GM18873 (cell line): ENCODE measurements around the gene RPA1.
"Not testable (repeated sequence)": the region's sequence is repeated elsewhere in the genome, so short reads cannot be mapped to it uniquely, and the experiment has no call there.

Experiments used
- ATAC-seq: cut with Tn5 transposase; IDR thresholded peaks from one replicate; pipeline ENCODE4 v1.9.1; 2021; ENCODE audit warnings: mild to moderate bottlenecking, moderate library complexity, moderate number of reproducible peaks; ENCODE audit not compliant: unreplicated experiment, low FRiP score

RPA1 gene

DNA sequence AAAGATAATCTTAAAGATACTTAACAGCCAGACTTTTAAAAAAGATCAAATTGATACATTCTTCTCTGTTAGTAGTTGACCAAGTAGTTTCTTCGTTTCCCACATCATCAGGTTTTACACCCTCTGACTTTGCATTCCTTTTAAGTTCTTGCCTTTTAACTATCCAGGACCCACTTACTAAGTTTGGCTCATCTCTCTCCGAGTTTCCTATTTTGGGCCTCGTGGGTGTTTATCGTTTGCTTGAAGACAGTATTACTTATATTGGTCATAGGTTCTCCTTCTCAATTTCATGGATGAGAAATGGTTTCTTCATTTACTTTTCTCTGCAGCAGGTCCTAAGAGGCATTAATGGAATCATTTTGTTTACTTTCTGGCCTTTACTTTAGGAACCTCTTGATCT is 43.2 kb downstream of the RPA1 start:
- ATAC-seq, result no peak

DNA sequence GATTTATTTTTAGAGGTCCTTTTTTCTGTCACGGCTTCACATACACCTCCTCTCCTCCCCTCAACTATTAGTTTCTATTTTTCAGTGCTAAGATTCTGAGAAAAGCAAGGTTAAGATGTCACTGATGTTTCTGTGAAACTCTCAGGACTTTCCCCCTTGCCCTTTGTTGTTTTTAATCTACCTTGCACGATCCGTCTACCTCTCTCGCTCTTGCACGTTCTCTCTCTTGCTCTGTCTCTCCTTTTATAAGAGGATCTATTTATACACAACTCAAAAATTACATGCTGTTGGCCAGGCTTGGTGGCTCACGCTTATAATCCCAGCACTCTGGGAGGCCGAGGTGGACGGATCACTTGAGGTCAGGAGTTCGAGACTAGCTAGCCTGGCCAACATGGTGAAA is 43.6 kb downstream of the RPA1 start:
- no peak for ATAC-seq

DNA sequence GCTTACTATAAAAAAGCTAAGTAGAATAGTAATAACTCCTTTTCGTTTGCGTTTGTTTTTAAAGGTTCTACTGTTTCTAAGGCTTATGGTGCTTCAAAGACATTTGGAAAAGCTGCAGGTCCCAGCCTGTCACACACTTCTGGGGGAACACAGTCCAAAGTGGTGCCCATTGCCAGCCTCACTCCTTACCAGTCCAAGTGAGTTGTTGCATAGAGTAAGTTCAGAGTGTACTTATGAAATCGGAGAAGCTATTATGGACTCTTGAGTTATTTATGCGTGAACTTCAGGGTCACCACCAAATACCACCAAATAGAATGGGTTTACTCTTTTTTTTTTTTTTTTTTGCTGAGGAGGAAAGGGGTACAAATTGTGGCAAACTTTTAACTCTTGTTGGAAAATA is 45.8 kb downstream of the RPA1 start:
- ATAC-seq, result no peak

DNA sequence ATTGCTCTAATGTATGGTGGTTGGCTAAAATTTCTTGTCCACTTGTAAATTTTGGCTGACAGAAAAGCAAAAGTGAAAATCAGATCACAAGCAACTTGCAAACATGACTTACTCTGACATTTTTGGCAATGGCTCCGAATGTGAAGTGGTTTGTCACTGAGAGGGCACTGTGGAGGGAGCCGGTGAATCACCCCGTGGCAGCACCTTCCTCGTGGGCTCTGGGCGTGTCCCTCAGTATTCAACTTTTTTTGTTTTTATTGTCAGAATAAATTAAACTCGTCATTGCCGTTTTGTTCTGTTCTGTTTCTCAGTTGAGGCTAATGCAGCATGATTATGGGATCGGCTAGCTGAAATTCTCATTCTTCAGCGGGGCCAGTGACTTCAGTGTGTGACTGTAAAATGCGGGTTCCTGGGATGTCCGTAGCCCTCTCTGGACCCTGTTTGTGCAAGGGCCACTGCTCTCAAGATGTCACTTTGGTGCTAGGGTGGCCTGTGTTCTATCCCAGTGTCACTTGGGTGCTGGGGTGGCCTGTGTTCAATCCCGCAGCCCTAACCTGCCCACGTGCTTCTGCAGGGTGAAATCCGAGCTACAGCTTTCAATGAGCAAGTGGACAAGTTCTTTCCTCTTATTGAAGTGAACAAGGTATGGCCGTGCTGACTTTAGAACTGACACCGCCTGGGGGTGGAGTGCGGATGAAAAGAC is 48.8 kb downstream of the RPA1 start:
- ATAC-seq, result no peak

DNA sequence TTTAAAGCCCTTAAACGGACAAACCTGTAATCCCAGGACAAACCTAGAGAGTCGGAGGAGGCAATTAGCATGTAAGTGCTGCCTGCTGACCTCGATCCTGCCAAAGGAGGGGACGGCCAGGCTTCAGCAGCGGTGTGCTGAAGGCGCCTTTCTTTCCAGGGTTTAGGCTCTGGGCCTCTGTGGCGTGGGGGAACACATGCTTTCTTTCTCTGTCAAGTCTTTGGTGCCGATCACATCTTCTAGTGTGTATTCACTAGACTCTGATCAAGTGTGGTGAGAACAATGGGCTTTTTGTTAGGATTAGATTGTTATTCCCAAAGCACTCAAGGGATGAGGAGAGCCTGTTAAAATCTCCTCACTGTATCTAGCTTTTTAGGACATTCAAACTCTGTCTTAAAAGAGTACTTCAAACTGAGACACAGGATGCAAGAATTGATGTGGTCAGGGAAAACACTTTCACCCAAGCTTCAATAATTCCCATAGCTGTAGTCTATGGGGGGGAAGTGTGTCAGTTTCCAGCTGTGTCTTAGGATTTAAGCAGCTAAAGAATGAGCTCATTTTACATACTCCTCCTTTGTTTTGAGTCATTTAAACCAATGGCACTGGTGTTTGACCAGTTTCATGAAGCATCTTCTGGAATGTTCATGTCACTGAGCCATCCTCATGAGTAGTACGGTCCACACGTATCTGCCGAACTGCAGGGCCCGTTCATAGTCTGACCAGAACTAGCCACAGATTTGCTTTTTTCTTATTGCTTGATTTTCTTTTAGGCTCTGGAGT is 51.2 kb downstream of the RPA1 start:
- ATAC-seq, result no peak

DNA sequence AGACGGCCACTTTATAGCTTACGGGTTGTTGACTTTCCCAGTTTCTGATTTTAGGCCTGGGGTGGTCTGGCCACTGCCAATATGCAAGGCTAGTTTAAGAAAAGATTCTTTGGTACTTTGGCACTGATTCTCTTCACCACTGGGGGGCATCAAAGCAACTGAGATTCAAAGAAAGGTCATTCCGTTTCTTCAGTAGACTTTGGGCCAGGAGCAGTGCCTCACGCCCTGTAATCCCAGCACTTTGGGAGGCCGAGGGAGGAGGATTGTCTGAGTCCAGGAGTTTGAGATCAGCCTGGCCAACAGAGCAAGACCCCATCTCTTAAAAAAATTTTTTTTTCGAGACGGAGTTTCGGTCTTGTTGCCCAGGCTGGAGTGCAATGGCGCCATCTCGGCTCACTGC is 53.0 kb downstream of the RPA1 start:
- ATAC-seq, result no peak

DNA sequence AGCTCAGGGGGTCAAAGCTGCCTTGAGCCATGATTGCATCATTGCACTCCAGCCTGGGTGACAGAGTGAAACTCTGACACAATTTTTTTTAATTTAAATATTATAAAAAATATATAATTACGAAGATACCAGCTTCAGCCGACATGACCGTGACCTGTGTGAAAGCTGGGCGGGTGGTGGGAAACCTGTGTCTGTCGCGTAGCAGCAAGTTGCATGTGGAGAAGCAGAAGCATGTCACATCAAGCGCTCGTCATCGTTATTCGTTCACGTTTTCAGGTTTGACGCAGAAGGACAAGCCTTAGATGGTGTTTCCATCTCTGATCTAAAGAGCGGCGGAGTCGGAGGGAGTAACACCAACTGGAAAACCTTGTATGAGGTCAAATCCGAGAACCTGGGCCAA is 53.7 kb downstream of the RPA1 start:
- ATAC-seq, result no peak

DNA sequence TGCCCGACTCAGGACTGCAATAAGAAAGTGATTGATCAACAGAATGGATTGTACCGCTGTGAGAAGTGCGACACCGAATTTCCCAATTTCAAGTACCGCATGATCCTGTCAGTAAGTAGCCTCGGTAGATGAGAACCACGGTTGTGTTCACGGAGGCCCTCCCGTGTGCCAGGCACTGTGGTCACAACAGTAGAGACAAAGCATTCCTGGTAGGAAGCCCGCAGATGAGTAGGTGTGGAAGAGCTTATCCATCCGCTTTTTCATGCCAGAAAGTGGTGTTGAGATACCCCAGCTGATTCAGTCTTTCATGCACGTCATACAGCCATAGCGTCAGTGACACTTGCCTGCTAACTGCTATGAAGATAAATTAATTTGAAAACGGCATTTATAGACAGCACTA is 58.9 kb downstream of the RPA1 start:
- ATAC-seq, result no peak

DNA sequence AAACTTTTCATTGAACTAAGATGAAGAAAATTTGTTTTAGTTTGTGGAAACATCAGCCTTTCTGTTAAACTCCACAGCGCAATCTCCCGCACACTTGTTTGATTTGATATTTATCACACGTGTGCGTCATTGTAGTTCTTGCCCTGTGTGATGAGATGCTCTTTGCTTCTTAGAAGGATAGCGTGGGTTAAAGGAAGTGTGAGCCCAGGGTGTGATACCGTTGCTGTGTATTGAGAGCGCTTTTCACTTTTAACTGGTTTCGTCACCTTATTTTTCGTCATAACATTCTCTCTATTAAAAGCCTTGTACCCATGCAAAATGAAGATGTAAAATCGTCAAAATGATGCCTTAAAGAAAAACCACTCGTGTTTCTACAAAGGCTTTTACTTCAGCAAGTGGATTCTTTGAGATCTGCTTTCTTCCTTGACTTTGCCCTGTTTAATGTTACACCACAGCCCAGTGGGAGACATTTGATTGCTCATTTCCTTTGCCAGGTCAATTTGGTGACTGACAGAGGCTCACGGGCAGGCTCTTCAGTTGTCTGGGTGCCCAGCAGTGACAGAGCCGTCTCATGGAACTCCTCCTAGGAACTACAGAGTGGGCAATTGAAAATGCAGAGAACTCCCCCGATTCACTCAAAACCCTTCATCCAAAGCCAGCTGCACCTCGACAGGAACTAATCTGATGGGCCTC is 61.1 kb downstream of the RPA1 start:
- ATAC-seq, result no peak

DNA sequence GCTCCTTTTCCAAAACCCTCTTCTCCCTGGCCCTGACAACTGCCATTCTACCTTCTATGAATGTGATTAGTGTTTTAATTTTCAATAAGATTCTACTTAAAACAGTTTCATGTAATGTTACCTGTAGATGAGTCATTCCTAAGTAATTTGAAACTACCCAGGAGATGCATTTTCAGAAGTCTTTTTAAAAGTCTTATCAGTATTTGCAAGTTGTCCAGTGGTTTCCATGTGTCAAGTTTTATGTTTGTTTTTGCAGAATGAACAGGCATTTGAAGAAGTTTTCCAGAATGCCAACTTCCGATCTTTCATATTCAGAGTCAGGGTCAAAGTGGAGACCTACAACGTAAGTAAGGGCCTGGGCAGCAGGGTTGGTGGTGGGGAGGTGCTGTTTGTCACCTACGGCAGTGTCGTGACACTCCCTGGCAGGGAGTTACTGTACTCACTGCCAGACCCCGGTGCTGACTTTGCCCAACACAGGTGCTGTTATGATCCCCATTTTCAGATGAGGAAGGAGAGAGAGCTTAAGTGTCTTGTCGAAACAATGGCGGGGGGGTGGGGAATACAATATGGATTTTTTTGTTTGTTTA is 65.0 kb downstream of the RPA1 start:
- ATAC-seq, result no peak

DNA sequence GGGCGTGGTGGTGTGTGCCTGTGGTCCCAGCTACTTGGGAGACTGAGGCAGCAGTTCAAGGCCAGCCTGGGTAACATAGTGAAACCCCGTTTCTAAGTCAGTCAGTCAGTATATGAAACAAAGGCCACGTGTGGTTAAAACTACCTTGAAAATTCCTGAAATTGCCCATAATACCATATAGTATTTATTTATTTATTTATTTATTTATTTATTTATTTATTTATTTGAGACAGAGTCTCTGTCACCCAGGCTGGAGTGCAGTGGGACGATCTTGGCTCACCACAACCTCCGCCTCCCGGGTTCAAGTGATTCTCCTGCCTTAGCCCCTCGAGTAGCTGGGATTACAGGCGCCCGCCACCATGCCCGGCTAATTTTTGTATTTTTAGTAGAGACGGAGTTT is 65.7 kb downstream of the RPA1 start:
- not testable (repeated sequence) for ATAC-seq

DNA sequence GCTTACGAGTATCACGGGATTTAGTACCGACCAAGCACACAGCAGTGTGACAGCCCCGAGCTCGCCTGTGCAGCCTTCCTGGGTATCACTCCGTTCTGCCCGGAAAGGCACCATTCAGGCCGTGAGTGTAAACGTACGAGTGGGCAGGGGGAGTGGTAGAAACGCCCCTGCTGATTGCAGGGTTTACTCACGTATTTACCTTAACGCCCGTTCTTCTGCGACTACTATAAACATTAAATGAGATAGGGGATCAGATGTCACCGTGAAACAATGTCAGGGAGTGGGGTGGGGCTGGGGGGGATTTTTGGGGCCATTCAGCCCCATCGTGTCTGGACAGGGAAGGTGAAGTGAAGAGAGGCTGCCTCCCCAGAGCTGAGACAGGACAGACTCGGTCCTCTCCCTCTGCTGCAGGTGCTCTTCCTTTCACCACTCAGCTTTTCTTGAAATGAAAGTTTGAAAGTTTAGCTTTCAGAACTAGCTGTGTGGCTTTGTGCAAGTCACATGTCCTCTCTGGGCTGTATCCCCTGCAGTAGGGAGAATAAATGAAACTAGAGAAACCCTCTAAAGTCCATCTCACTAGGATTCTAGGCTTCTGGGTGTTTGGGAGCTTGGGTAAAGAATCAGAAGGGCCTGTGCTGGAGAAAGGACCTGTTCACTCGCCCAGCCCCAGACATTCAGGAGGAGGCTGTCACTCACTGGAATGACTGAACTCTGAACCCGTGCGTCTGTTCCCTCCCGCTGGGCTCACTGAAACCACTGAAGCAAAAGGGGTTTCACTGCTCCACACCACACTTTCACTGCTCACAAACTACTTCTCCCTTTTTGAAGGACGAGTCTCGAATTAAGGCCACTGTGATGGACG is 66.7 kb downstream of the RPA1 start:
- ATAC-seq, result no peak

DNA sequence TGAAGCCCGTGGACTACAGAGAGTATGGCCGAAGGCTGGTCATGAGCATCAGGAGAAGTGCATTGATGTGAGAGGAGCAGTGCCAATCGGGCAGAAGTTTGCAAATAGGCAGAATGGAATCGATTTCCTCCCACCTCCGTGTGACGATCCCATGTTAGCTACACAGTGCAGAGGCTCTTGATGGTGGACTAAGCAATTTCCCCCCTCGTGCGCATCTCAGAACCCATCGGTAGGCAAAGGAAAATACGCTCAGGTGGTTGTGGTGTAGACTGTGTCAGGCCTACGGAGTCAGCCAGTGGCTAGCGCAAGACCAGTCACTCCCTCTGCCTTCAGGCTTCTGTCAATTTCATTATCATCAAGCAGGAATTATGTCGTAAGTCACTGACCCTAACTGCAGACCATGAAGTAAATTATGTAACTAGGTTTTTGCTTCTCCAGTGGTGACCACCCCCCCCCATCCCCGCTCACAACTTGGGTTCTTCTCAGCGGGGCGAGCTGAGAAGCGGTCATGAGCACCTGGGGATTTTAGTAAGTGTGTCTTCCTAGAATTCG is 67.4 kb downstream of the RPA1 start:
- no peak for ATAC-seq

DNA sequence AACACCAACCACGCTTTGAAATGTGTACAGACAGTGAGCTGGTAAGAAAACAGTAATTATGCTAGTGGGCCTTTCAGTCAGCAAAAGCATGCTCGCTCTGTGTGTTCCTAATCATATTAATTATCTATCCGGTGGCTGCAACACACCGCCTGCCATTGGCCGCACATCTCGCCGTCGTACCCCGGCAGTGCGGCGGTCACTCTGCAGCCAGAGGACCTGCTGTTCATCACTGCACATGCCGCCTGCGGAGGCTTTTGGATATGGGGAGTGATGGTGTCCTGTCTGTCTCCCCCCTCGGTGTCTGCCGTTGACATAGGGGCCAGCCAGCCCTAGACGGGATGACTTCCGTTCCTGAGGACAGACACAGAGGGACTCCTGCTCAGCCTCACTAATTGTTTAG is 68.5 kb downstream of the RPA1 start:
- no peak for ATAC-seq

DNA sequence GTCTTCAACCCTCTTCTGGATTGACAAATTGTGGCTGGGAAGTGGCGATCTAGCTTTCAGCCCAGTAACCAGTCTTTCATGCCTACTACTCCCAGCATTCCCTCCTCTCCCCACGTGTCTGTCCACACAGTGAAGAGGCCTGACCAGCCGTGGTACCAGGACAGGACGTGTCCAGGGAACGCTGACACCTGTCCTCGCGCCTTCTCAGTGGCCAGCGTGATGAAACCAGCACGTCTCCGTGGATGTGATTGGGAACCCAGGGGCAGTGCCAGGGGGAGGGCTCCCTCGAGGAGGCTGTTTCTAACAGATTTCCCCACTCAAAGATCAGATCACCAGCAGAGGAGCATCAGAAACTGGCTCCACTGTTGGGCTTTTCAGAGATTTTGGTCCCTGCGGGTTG is 69.1 kb downstream of the RPA1 start:
- no peak for ATAC-seq

DNA sequence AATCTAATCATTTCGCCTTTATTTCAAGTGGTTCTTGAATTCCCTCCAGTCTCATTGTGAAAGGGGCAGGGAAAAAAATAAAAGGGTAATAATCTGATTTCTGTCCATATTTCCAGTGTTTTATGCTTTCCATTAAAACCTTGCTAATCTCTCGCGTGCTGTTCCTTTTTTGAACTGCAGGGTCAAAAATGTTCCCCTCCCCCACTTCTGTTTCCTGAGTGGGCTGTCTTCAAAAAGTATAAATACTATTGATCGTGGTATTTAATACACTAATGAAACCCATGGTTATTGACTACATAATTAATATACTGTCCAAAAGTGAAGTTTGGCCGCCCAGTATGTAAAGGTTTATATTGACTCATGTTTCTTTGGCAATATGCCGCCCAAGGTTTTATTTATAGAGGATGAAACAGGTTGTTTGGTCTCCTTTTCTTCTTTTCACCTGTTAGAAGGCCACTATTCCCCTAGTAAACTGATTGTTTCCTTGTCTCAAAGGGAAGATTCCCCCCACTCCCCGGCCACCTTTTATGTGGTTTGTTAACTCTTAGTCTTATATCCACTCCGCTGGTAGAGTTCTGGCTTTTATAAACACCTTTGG is 69.7 kb downstream of the RPA1 start:
- ATAC-seq, result no peak

DNA sequence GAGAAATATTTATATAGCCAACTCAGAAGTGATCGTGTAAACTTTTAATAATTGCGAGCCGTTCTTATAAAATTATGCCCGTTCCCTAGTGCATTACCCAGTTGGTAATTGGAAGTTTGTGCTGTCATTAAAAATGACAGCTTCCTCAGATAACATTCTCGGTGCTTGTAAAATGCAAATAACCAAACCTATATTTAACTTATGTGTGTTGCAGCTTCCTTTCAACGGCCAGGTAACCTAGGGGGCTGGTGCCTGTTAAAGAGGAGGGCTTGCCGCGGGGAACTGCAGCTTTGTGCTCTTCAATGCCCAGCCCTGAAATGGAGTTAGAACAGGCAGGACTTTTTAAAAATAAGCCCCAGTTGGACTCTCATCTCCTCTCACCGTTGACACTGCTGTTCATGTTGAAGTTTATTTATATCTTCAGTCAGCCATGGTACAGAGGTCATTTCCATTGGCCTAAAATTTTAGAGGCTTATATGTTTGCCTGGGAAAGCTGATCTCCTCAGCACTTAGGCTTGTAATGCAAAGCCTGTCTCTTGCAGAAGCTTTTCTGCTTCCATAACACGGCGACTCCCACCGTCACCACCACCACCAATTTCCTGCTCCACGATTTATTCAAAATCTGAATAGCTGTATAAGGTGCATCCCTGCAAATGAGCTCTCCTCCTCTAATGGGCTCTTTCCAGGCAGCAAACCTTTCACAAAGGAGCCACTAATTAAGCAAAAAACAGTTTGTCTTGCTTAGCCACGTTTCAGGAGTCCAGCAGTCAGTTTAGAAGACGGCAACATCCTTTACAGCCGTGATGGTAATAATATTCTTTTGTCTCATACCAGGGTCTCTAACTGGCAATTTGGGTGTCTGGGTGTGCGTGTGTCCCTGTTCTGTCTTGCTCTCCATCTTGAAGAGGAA is 74.7 kb downstream of the RPA1 start:
- no peak for ATAC-seq

DNA sequence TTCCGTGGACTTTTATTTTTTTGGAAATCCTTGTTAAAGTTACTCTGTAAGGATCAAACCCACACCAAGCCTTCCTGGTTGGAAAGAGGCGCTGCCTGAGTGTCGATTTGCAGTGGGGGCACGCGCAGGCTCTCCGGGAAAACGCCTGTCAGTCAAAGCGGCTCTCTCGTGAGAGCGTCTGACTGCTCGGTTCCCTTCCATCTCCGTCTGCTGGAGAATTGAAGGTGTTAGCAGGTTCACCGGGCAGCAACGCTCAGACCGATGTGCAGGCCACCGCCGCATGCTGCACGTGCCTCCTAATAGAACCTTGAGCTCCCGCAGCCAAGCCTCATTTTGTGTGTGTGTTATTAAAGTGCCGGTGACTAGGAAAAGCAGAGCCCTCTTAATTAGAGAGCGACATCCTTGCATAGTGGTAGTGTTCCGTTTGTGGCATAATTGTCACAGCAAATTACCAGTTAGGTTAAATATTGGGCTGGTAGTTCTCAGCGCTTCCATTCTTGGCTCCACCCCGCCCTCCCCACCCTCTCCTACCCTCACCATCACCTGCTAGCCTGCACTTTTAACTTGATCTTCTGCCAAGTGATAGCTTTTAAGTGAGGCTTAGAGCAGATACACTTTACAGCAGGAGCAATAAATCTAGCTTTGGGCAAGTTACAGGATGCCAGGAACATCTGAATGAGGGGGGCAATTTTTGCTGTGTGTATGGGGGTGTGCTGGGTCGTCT is 75.5 kb downstream of the RPA1 start:
- ATAC-seq, result no peak
